H7 (cell line): Measurements from ENCODE around the gene THY1. TPM values are rescaled to one million over a fixed set of nuclear protein-coding genes. Genes with fewer than 3 reads are reported as not detected.

Experiments used
- DNase-seq: peaks from one replicate; pipeline ENCODE4 v3.0.0; 2012
- H3K27me3 ChIP-seq: 2 replicates; pipeline ENCODE4 v1.6.0; 2011; ENCODE audit warnings: mild to moderate bottlenecking, low read length; ENCODE audit not compliant: control insufficient read depth, insufficient read depth
- H3K36me3 ChIP-seq: replicated peaks from 2 replicates; pipeline ENCODE4 v1.5.1; 2011; ENCODE audit warnings: low read length; ENCODE audit not compliant: control insufficient read depth, insufficient read depth
- H3K4me3 ChIP-seq: 2 replicates; pipeline ENCODE4 v1.5.1; 2011; ENCODE audit warnings: low read depth, mild to moderate bottlenecking, control low read depth, low read length, moderate library complexity; ENCODE audit not compliant: insufficient read depth
- total RNA-seq: library from RNA; depleted of rRNA; stranded (reverse); fragments of >200 nt; shearing (Covaris generic); gene quantifications from 2 replicates; pipeline ENCODE4 v1.2.3, GENCODE V29; 2014

THY1 gene
- total RNA-seq, 1 experiment from 2014 or later, result 319 TPM

DNA sequence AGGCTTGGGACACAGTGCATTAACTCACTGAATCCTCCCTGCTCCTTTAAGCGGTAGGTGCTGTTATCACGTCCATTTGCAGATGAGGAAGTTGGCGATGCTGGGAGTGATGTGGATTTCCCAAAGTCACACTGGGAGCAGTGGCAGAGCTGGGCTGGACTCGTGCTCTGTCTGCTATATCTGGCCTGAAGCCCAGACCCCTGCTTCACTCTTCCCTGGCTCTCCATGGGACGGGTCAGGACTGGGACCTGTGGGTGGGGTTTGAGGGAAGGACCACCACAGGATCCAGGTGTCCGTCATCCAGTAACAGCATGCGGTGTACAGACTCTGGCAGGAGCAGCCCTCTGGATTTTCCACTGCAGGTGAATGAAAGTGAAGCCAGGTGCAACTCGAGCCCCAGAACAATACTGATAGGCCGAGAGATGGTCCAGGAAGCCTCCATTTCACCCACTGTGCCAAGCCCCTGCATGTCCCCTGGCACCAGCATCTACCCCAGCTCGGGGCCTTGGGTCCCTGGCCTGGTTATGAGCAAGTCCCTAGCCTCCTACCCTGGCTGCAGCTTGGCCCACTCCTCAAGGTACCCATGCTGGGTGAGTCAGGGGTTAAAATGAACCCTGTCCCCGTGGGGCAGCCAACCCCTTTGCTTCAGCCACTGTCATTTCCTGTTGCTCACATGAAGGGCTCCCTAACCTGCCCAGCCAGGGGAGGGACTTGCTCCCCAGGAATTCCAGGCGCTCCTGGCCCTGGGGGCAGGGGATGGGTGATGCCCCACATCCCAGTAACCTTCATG is 45.7 kb downstream of the THY1 start:
- peak; percentile 32 for DNase-seq
- no peak overlapping the region for H3K4me3 ChIP-seq
- peaks cover 20% of the 10 kb centered on the region for H3K27me3 ChIP-seq
- H3K36me3 ChIP-seq, result no peaks in the 10 kb centered on the region

DNA sequence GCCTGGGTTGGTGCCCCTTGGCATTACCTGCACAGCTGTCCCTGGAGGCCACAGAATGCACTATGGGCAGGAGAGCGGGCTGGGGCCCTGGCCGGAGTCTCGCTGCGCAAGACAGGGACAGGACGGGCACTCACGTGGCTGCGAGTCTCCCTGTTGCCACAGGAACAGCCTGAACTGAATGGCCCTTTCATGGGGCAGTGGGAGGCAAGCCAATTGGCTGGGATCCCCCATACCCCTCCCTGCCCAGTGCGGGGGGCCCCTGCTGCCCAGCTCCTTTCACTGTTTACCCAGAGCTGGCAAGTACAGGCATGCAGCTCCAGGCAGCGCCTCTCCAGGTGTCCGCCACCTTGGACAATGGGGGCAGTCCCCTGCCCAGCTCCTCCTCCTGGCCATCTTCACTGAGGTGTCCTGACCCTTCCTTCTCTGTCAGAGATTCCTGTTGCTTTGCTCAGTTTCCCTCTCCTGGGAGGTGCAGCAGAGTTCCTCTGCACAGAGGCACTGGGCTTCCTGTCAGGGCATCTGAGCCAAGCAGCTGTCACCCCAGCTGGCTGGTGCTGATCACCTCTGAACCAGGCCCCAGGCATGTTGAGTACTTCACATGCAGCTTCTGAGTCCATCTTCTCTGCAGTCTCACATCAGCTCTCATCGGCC is 46.6 kb downstream of the THY1 start:
- DNase-seq, result peak; percentile 59

DNA sequence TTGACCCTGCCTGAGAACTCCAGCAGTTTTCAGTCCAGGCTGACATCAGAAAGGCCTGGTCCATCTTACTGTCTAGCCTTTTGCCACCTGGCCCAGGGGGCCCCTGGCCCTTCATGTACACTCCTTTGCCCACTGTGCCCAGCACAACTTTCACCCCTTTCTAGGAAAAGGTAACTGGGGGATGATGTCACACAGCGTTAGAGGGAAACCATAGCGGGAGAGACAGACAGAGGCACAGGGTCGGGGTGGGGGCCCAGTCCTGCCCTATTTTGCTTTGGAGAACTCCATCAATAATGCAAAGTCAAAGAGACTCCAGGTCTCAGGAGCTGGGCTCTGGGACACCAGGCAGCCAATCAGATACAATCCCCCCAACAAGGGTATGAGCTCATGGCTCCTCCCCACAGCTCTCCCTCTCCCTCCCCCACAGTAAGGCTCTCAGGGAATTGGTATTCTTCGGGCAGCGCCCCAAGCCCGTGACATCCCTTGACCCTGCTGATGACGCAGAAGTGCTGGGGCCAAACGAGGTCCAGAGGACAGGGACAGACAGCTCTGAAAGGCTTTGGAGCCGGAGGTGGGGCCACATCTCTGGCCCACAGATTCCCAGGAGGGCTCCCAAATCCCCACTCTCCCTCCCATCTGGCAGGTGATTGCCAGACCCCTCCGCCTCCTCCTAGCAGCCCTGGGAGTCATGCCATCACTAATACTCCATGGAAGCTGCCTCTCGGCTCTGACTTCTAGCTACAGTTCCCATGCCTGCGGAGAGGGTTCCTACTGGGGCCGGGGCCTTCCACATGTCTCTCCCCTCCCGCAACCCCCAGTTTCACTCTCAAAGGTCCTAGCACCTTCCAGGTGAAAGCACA is 47.4 kb downstream of the THY1 start:
- H3K4me3 ChIP-seq, result no peak overlapping the region
- H3K27me3 ChIP-seq, result peaks cover 8% of the 10 kb centered on the region
- peak; percentile 74 for DNase-seq
- no peaks in the 10 kb centered on the region for H3K36me3 ChIP-seq

More for the DNA sequence above, 46.6 kb downstream of the THY1 start:
- Histone ChIP-seq H3K36me3 (no peaks in the 10 kb centered on the region), H3K4me3 (no peak overlapping the region), H3K27me3 (peaks cover 16% of the 10 kb centered on the region)

DNA sequence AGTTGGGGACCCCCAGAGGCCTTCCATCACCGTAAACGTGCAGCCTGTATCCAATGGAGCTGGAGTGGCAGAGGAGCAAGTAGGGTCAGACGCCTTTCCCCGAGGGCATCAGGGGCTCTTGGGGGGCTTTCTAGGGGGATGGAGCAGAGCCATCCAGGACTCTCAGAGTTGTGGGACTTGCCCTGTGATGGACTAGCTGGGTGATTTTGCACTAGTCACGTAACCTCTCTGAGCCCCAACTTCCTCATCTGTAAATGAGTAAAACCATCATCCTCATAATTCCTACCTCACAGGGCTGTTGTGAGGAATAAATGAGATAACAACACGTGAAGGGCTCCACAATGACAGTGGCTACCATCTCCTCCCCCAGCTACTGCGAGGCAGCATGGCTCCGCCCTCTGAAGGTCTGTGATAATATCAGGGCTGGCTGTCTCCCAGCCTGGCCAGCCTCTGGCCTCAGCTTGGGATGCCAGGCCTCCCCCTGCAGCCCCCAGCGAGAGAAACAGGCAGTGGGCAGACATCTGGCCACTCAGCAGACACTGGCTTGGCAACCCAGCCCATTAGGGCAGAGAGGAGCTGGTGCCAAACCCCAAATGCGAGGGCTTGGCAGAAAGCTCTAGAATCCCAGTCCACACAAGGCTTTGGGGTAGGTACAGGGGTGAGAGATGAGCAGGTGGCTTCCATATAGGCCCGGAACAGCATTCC is 48.2 kb downstream of the THY1 start:
- H3K36me3 ChIP-seq, result no peaks in the 10 kb centered on the region
- peaks cover 2% of the 10 kb centered on the region; the same call in 1 of the 2 replicates for H3K27me3 ChIP-seq
- H3K4me3 ChIP-seq, result no peak overlapping the region
- peak; percentile 28 for DNase-seq

- H3K36me3 ChIP-seq, result no peaks in the 10 kb centered on the region
- H3K4me3 ChIP-seq, result no peak overlapping the region
- no peaks in the 10 kb centered on the region for H3K27me3 ChIP-seq
- peak; percentile 90 for DNase-seq
Observed at GRCh38 chr11:119373921-119374631, 48.9 kb downstream of the THY1 start.

DNA sequence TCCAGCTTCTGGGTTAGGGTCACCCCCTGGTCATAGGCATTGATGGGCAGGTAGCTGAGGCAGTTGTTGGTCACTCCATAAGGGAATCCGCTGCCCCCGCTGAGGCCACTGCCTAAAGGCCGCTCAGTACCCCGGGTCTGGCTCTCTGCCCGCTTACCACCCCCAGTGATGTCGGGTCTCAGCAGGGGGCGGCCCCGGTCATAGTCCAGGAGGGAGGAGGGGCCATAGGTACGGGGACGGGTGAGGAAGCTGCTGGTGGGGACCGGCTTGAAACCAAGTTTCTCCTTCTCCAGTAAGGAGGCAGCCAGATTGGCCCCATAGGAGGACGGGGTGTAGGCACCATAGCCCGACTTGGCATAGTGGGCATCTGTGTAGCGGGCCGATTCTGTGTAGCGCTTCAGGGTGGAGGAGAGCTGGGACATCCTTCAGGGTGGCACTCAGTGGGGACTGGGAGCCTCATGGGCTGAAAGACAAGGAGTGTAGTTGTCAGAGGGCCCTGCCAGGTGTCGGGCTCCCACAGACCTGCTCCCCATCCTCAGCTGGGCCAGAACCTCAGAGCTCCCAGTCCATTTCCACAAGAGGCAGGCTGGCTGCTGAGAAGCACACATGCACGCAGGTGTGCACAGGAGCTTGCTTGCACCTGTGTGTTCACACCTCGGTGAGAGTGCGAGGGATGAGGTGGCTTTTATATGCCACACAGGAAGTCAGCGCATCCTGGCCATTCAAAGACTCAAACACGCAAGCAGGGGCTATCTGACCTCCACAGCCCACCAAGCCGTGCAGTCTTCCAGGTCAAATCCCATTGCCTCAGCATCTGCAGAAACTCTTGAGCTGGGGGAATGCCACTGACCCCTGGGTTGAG is 49.7 kb downstream of the THY1 start:
- Histone ChIP-seq H3K36me3 (no peaks in the 10 kb centered on the region), H3K4me3 (no peak overlapping the region), H3K27me3 (no peaks in the 10 kb centered on the region)
- no peak for DNase-seq

DNA sequence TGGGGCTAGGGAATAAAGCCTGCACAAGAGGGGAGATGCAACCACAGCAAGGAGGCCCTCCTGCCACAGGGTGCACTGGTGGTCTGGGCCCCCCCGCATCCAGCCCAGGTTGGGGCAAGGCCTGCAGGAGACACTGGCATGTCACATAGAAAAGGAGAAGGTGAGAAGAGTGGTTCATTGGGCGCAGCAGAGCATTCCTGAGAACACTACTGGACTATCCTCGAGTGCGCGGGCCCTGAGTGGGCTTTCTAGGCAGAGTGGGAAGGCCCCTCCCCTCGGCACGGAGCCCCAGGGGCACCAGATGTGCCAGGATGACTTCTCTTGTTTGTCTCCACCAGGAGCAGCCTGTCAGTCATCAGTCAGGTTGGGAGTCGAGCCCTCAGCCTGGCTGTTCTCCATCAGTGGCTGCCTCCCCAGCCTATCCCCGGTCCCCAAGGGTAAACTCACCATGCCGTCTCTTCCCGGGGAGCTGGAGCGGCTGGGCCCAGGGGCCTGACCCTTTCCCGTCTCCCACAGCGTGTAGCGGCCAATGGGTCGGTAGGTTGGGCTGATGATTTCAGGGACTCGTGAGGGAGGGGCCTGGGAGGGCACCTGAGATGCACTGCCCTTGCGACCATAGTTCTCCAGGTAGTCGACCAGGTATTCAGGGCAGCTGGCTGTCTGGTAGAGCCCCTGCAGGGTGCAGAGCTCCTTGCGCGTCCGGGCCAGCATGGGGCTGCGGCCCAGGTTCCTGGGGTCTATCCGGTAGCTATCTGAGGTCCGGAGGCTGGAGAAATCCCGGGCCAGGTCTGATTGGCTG is 50.5 kb downstream of the THY1 start:
- Histone ChIP-seq H3K27me3 (0 out of 2 replicates have a peak, but pooled peaks cover 1% of the 10 kb centered on the region), H3K36me3 (no peaks in the 10 kb centered on the region), H3K4me3 (no peak overlapping the region)
- no peak for DNase-seq

- 0 out of 2 replicates have a peak, but pooled peaks cover 1% of the 10 kb centered on the region for H3K27me3 ChIP-seq
- no peak overlapping the region for H3K4me3 ChIP-seq
- no peaks in the 10 kb centered on the region for H3K36me3 ChIP-seq
- no peak for DNase-seq
Observed at GRCh38 chr11:119371778-119372182, 51.2 kb downstream of the THY1 start.

GRCh38 chr11:119371067-119371601 is 51.8 kb downstream of the THY1 start:
- Histone ChIP-seq H3K4me3 (no peak overlapping the region), H3K36me3 (no peaks in the 10 kb centered on the region), H3K27me3 (0 out of 2 replicates have a peak, but pooled peaks cover 1% of the 10 kb centered on the region)
- DNase-seq, result no peak

GRCh38 chr11:119370486-119371046 is 52.4 kb downstream of the THY1 start:
- Histone ChIP-seq H3K4me3 (no peak overlapping the region), H3K36me3 (no peaks in the 10 kb centered on the region), H3K27me3 (0 out of 2 replicates have a peak, but pooled peaks cover 2% of the 10 kb centered on the region)
- DNase-seq, result peak; percentile 28

GRCh38 chr11:119369132-119369925 is 53.6 kb downstream of the THY1 start:
- H3K4me3 ChIP-seq, result no peak overlapping the region
- peaks cover 14% of the 10 kb centered on the region for H3K27me3 ChIP-seq
- no peak for DNase-seq
- H3K36me3 ChIP-seq, result no peaks in the 10 kb centered on the region
